ENCODE data around the gene EVA1A. TPM values are rescaled to one million over a fixed set of nuclear protein-coding genes. Genes with fewer than 3 reads are reported as not detected.

Gene EVA1A
- total RNA-seq, 2 experiments from 2014 or later: 0.43 TPM; not detected in 1

GRCh38 chr2:75573145-75573878, 12.6 kb upstream of the EVA1A start:
- Mint-ChIP-seq H3K4me3 (no peak overlapping the region), H3K9me3 (peaks cover 2% of the 10 kb centered on the region), H3K27me3 (peaks cover 22% of the 10 kb centered on the region), H3K36me3 (ENCODE audit: low read depth) (no peaks in the 10 kb centered on the region), H3K4me1 (ENCODE audit: low read depth) (peaks cover 4% of the 10 kb centered on the region), H3K27ac (no peak overlapping the region)
- CTCF ChIA-PET: interaction anchor here (1.3 to 1.7 kb wide), 3 partner anchors 10 to 55 kb away, joined by 3 to 4 read pairs (median 4); no protein-coding TSS in a partner anchor
- POLR2A ChIA-PET: no interaction called here
- ATAC-seq (no peak), DNase-seq (no peak)
- intact Hi-C loops (cut with micrococcal nuclease): no loop called here
- TF ChIP-seq, protein P1, sequence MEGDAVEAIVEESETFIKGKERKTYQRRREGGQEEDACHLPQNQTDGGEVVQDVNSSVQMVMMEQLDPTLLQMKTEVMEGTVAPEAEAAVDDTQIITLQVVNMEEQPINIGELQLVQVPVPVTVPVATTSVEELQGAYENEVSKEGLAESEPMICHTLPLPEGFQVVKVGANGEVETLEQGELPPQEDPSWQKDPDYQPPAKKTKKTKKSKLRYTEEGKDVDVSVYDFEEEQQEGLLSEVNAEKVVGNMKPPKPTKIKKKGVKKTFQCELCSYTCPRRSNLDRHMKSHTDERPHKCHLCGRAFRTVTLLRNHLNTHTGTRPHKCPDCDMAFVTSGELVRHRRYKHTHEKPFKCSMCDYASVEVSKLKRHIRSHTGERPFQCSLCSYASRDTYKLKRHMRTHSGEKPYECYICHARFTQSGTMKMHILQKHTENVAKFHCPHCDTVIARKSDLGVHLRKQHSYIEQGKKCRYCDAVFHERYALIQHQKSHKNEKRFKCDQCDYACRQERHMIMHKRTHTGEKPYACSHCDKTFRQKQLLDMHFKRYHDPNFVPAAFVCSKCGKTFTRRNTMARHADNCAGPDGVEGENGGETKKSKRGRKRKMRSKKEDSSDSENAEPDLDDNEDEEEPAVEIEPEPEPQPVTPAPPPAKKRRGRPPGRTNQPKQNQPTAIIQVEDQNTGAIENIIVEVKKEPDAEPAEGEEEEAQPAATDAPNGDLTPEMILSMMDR (IDR thresholded peaks at IDR 0.05): no peak

DNA sequence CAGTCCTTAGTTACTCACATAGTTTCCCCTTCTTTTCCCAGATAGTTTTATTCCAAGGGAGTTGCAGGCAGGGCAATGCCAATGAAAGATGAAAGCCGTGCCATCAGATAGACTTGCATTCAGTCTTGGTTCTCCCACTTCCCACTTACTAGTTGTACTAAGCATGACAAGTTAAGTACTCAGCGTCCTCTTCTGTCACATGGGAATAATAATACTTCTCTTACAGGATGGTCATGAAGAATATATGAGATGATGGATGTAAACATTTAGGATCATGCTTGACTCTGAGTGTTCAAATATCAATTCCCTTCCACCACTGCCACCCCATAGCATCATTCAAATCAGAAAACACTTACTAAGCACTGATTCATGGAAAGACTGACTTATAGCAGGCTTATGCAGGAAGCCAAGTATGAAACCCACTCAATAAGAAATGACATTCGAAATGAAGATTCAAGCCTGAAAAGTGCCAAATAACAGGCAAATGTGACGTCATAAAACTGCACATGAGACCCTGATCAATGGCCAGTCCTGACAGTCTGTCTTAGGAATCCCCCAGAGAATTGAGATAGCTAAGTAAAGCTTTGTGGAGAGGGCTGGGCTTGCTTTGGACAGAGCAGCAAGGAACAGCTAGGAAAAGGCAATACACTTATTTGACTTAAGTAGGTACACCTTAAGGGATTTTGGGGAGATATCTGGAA, 11.1 kb upstream of the EVA1A start:
- intact Hi-C loops (cut with micrococcal nuclease): no loop called here
- Mint-ChIP-seq H3K9me3 (peaks cover 2% of the 10 kb centered on the region), H3K27ac (no peak overlapping the region), H3K4me1 (ENCODE audit: low read depth) (peaks cover 4% of the 10 kb centered on the region), H3K4me3 (no peak overlapping the region), H3K36me3 (ENCODE audit: low read depth) (no peaks in the 10 kb centered on the region), H3K27me3 (peaks cover 26% of the 10 kb centered on the region)
- DNase-seq (no peak), ATAC-seq (no peak)
- CTCF ChIA-PET: no interaction called here
- POLR2A ChIA-PET: no interaction called here
- TF ChIP-seq, protein P1 (IDR thresholded peaks at IDR 0.05): no peak

GRCh38 chr2:75570948-75571729, 10.4 kb upstream of the EVA1A start:
- ChIA-PET CTCF (no interaction called here), POLR2A (interaction anchor here (0.6 kb wide), 1 partner anchor 374 kb away, joined by 4 read pairs; no protein-coding TSS in a partner anchor)
- Mint-ChIP-seq H3K4me3 (no peak overlapping the region), H3K27ac (no peak overlapping the region), H3K36me3 (ENCODE audit: low read depth) (no peaks in the 10 kb centered on the region), H3K9me3 (peaks cover 2% of the 10 kb centered on the region), H3K4me1 (ENCODE audit: low read depth) (peaks cover 4% of the 10 kb centered on the region), H3K27me3 (peaks cover 27% of the 10 kb centered on the region)
- TF ChIP-seq, protein P1 (IDR thresholded peaks at IDR 0.05): no peak
- DNase-seq (no peak), ATAC-seq (no peak)
- intact Hi-C loops (cut with micrococcal nuclease): no loop called here

DNA sequence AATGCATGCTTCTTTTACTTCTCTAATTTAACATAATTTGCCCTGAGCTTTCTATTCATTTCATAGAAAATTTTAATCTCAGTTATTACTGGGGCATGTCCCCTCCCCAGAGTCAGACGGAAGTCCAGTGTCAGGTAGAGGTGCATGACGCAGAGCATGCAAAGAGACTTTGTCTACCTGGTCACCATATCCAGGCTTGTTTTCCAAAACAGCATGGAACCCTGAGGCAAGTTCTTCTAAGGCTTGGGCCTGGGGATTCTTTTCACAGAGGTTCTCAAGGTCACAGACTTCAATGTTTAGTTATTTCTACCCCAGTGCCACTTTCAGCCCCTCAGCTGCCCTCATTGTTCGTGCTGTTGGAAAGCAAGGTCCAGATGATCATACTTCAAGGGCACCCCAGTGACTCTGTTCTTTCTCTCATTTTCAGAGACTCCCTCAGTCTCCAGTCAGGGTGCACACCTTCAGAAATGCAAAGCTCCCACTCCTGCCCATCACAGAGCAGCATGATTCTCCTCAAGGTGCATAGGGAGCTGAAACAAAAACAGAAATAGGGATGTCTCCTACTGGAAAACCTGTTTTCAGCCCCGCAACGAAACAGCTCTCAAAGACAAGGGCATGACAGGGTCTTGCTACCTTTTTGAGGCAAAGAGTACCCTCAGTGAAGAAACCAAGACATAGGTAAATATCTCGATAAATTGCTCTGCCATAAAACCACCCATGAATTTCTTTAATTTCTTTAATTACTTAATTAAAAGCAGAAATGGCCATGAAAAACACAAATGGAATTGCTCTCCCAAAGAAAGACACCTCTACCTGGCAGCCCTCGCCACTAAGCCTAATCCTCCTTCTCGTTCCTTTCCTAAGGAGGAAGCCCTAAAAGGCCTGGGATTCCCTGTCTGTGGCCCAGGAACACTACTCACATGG, 9.5 kb upstream of the EVA1A start:
- Mint-ChIP-seq H3K27me3 (peaks cover 31% of the 10 kb centered on the region), H3K4me1 (ENCODE audit: low read depth) (peaks cover 4% of the 10 kb centered on the region), H3K4me3 (no peak overlapping the region), H3K9me3 (no peaks in the 10 kb centered on the region), H3K36me3 (ENCODE audit: low read depth) (no peaks in the 10 kb centered on the region), H3K27ac (no peak overlapping the region)
- intact Hi-C loops (cut with micrococcal nuclease): no loop called here
- DNase-seq (no peak), ATAC-seq (no peak)
- TF ChIP-seq, protein P1 (IDR thresholded peaks at IDR 0.05): no peak
- ChIA-PET POLR2A (interaction anchor here (0.6 kb wide), 1 partner anchor 373 kb away, joined by 4 read pairs; no protein-coding TSS in a partner anchor), CTCF (no interaction called here)
